Measurements from ENCODE around the gene IL4I1.

Gene IL4I1

DNA sequence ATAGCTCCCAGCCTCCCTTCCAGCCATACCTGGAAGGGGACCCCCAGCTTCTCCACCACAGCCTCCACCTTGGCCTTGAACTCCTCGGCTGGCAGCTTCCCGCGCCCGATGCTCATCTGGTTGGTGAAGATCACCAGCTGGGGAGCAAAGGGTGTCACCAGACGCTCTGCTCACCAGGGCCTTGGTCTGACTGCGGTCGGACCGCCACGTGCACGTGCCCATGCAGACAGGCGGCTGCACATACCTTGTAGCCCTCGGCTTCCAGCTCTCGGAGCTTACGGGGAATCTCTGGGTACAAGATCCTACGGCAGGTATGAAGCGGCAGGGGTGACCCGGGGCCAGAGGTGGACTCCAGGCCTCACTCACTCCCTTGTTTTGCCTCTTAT, 32.8 kb downstream of the IL4I1 start:
- DNase-seq (ENCODE audit: low read depth), result no peak

DNA sequence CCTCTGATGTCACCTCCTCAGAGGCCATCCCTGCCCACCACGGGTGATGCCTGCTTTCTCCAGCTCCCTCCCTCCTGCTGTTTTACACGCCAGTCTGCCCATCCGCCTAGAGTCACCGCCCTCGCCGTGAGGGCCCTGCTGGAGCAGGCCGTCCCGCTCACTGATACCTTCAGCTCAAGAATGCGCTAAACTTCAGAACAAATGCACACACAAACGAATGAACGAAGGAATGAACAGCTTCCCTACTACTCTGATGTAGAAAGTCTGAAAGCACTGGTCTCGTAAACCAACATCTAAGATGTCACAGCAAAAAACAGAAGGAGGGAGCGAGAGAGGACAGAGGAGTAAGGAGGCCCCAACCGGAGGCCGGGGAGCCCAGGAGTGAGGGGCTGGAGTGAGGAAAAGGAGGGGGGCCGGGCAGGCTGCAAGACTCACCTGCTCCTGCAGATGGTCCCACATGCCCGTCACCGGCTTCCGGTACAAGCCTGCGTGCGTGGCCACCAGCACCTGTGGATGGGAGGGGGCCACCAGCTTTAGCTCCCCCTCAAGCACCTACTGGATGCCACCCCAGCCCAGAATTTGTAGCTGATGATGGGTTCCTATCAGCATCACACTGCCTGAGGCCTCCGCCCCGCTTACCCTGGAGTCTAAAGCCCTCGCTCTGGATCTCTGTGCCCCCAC, 33.3 kb downstream of the IL4I1 start:
- DNase-seq (ENCODE audit: low read depth), result no peak

DNA sequence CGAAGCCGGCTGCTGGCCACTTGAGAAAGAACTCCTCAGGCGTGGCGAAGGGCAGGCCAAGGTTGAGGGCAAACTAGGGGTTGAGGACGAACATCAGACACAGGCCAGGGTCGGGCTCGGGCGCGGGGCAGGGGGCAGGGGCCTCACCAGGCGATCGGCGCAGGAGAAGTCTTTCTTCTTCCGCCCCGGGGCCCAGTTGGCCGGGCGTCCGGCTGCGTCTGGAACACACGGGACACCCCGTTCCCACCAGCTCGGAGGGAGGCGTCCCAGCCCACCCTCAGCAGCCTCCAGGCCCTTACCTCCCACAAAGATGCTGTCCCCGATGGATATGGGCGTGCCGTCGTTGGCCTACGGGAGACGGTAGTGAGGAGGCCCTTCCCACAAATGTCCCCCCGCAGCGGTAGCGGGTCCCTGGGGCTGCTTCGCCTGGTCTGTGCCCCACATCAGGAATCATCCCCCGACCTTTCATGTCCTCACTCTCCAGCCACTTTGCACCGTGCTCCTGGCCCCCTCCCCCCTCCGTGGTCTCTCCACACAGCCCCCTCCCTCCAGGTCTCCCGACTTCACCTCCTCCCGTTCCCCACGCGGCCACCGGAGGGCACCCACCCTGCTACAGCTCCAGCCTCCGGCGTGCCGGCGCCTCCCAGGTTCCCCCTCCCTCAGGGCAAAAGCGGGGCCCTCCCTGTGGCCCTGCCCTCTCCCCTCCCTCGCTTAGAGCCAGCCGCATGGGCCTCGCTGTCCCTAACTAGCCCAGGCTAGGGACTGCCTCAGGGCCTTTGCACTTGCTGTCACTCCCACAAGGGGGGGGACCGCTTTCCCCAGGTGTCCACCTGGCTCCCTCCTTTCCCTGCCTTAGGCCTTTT, 34.1 kb downstream of the IL4I1 start:
- DNase-seq (ENCODE audit: low read depth), result no peak

DNA sequence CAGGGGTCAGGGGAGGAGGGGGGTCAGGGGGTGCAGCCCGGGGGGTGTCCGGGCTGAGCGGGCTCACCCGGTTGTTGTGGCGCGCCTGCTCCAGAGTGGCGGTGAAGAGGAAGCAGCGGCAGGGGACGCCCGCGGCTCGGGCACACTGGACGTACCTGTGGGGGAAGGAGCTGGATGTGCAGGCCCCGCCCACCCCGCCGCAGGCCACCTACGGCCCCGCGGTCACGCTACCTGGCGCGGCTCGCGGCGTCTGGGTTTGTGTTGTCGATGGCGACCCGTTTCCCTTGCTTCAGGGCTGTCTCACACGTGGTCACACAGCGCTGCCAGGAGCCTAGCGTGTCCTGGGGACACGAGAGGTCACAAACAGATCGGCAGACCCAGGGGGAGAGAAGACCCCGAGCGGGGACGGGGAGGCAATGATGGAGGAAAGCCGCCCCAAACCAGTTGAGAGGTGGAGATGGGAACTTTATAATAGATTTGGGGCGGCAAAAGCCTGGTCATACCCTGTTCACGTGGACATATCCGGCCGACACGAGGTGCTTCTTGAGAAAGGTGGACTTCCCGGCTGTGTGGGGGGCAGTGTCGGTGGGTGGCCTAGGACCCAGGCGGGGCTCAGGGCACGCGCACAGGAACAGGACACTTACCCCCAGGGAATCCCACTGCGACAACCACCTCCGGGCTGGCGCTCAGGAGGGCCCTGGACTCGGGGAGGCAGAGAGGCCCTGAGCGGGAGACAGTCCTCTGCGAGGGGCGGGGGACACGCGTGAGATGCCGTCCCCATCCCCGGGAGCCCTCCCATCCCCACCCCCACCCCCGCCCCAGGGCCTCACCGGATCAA, 34.9 kb downstream of the IL4I1 start:
- DNase-seq (ENCODE audit: low read depth), result no peak

DNA sequence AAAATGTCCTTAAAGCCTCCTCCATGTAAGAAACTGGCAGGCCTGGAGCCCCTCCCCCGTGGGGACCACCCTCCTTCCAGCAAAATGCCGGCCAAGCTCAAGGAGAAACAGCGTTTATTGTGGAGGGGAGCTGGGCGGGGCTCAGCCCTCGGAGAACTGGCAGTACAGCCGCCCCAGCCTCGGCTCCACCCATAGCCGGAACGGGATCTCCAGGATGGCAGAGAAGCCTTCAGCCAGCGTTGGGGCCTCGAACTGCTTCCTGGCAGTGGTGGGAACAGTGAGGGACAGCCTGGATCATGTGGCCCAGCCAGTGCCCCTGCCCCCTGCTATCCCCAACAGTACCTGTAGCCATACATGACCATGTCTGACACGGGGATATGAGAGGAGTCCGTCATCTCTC, 35.6 kb downstream of the IL4I1 start:
- no peak for DNase-seq (ENCODE audit: low read depth)

DNA sequence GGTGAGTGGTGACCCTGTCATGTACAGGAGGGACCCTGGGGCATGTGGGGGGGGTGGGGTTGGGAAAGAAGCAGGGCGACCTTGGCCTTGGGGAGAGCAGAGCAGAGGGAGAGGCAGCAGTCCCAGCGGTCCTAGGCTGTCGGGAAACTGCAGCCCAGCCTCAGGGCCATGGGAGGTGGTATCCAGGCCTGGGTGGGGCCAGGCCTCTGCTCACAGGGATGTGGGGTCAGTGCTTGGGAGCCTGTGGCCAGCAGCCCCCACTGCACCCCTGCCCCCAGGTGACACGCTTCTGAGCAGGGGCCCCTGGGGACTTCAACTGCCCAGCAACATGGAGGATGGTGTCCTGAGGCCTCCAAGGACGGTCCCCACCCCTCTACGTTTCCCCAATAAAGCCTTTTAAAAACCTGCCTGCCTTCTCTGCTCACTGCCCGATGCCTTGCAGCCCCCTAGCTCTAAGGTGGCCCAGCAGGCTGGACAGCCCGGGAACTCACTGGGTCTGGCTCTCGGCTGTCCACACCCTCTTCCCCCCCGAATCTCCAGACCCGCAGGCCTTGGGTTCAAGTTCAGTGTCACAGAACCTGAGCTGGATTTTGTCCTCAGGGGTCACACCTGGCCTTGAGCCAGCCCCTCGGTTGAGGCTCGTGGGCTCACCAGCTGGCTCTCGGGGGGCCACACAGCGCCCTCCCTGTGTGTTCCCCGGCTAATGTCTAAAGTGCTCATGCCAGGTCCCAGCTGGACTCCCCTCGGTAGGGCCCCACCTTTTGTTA, 36.2 kb downstream of the IL4I1 start:
- no peak for DNase-seq (ENCODE audit: low read depth)

DNA sequence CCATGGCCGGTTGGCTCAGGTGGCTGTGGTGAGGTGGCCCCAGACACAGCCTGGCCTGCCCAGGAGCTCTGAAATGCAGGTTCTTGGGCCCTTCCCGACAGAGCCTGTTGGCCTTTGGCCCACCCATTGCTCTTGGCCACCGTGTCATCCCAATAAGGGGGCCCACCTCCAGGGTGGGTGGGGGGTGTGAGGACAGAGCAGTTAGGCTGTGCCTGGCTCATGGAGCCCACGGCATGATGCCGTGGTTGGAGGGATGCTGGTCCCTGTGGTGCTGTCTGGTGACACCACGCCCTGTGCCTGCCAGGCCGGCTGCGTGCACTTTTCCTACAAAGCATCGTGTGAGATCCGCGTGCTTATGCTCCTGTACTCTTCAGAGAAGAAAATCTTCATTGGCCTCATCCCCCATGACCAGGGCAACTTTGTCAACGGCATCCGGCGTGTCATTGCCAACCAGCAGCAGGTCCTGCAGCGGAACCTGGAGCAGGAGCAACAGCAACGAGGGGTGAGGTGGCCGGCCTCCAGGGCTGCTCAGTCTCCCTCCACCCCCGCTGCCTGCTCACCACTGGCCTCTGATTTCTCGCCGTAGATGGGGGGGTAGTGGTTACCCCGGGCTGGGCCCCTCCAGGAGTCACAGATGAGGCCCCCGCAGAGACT, 36.9 kb downstream of the IL4I1 start:
- no peak for DNase-seq (ENCODE audit: low read depth)

DNA sequence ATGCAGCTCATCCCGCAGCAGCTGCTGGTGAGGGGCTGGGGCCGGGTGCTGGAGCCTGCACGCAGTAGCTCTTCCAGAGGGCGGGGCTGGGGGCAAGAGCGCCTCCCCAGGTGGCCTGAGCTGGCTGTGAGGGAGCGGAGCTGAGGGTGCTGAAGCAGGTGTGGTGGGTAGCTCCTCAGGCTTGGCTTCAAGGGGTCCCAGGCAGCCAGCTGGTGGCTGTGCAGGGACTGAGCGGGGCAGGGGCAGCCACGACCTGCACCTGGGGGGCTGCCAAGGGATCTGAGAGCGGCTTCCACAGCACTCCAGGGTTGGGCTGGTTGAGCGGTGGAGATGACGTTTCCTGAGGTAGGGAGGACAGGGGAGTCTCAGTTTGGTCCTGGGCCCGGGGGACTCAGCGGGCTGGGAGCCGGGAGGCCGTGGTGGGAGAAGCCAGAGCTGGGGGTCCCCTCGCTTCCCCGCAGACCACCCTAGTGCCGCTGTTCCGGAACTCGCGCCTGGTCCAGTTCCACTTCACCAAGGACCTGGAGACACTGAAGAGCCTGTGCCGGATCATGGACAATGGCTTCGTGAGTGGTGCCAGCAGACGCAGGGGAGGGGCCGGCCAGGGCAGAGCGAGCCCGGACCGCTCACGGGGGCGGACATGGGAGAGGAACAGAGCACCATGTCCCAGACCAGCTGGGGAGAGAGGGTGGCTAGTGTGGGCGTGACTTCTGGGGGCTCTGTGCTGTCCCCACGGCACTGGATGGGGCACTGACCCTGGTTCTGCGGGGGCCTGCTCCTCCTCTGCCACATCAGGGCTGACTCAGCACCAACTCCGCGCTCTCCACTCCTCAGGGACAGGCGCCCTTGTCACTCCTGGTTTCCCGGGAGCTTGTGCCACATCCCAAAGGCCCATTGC, 38.4 kb downstream of the IL4I1 start:
- DNase-seq (ENCODE audit: low read depth), result no peak

DNA sequence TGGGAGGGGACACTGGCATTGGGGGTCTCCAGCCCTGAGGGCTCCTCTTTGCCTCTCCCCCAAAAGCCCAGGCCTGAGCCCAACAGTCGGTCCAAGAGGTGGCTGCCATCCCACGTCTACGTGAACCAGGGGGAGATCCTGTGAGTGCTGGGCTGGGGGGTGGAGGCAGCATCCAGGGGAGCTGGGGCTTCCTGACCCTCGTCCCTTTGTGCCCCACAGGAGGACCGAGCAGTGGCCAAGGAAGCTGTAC, 38.9 kb downstream of the IL4I1 start:
- DNase-seq (ENCODE audit: low read depth), result no peak

DNA sequence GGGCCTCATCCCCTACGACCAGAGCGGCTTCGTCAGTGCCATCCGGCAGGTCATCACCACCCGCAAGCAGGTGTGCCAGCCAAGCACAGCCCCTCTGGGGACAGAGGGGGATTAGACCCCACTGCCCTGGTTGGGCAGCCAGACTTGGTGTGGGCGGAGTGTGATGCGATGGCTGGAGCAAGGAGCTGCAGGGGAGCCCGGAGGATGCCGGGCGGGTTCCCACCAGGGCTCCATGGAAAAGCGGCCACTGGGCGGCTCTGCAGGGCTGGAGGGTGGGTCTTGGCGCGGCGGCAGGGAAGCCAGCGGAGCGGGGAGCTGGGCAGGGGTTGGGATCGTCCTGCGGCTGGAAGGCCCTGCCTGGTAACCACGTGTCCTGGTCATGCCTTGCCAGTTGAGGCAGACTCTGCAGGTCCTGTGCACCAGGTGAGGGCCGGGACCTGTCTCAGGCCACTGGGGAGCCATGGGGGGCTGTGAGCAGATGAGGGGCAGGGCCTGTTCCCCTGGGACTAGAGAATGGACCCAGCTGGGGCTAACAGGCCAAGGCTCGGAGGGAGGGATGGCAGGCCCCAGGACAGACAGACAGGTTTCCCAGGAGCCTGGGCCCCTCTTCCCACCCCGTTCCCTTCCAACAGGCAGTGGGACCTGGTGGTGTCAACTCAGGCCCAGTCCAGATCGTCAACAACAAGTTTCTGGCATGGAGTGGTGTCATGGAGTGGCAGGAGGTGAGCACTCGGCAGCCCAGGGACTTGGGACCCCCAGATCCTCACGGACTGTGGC, 39.4 kb downstream of the IL4I1 start:
- DNase-seq (ENCODE audit: low read depth), result no peak

DNA sequence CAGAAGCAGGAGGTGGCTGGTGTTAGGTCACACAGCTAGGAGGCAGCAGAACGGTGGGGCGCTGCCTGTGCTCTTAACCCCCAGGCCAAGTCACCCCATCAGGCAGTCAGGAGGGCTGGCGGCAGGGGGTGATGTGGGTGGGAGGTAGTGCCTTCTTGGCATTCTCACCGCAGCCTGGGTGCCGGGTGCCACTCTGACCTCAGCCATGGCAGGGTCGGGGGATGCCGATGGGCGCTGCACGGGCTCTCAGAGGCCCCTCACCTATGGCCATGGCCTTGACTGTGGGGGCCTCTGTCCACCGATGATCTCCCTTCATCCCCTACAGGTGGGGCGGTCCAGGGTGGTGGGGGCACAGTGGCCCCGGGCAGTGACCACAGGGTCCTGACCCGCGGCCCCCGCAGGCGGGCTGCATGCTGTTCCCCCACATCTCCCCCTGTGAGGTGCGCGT, 40.1 kb downstream of the IL4I1 start:
- no peak for DNase-seq (ENCODE audit: low read depth)

DNA sequence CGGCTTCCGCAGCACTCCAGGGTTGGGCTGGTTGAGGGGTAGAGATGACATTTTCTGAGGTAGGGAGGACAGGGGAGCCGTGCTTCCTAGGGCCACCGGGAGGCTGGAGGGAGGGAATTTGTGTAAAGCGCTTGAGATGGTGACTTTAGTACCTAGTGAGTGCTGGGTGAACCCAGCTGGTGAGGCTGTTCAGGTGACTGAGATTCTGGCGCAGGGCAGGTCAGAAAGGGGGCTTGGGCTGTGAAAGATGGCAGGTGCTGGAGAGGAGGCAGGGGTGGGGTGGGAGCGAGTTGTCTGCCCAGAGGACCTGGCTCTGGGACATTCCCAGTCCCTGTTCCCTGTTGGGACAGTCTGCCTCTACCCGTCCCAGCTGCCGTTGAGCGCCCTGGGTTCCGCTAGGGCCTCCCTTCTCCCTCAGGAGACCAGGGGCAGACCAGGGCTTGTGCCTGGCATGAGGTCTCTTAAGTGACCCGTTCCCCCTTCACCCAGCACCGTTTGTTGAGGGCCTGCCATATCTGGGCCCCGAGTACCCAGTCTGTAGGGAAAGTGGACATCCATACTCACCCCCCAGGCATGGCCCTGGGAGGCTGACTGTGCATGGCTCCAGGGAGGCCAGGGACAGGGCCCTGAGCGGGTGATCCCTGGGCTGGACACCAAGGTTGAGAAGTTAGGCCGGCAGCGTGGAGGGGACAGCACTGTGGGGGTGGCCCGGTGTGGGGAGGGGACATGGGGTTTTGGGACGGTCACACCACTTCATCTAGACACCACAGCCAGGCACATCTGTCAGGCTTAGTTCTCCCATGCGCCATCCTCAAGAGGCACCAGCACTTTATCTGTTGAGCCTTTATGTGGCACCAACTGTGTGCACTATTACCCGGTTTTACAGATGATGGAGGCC, 40.8 kb downstream of the IL4I1 start:
- no peak for DNase-seq (ENCODE audit: low read depth)

DNA sequence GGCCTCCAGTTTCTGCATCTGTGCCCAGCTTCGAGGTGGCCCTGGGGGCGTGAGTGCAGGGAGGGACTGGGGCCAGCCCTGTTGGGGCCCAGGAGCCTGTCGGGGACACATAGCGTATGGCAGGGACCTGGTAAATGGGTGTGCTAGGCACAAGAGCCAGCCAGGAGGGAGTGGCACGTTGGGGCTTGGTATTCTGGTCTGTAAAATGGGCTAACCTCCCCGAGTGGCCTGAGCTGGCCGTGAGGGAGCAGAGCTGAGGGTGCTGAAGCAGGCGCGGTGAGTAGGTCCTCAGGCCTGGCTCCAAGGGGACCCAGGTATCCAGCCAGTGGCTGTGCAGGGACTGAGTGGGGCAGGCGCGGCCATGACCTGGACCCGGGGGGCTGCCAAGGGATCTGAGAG, 41.4 kb downstream of the IL4I1 start:
- no peak for DNase-seq (ENCODE audit: low read depth)

DNA sequence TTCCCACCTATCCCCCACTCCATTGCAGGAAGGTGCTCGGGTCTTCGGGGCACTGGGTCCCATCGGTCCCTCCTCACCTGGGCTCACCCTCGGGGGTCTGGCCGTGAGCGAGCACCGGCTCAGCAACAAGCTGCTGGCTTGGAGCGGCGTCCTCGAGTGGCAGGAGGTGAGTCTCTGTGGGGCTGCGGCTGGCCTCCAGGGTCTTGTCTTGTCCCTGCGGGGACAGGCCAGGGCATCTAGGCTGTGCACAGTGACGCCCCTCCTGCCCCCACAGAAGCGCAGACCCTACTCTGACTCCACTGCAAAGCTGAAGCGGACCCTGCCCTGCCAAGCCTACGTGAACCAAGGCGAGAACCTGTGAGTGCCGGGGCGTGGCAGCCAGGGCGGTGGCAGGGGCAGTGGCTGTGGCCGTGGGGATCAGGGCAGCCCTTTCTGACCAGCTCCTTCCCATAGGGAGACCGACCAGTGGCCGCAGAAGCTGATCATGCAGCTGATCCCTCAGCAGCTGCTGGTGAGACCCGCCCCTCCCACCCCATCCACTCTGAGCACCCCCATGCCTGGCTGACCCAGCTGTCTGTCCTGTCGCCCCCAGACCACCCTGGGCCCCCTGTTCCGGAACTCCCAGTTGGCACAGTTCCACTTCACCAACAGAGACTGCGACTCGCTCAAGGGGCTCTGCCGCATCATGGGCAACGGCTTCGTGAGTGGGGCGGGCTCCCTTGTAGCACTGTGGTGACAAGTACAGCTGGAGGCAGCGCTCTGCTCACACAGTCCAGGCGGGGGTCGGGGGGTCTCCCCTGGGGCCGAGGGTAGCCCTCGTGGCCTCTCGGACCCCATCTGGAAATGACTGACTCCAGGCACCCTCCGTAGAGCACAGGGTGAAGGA, 42.1 kb downstream of the IL4I1 start:
- DNase-seq (ENCODE audit: low read depth), result no peak

DNA sequence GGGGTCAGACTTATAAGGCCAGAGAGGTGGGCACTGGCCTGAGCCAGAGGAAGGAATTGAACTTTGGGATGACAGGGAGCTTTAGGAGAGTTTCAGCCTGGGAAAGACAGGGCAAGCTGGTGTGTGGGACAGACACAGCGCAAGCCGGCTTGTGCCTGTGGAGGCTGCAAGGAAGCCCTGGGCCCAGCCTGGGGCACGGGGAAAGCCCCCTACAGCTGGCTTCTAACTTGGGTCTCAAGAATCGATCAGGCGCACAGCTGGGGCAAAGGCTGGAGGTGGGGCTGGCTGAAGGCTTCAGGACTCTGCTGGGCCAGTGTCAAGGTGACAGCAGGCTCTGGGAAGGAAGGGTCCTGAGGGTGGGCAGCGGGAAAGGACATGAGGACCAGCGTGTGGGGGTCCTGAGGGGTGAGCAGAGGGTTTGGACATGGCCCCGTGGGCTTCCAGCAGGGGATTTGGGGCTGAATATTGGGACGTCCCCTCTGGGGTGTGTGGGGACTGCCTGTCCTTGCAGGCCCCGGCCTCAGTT, 42.8 kb downstream of the IL4I1 start:
- no peak for DNase-seq (ENCODE audit: low read depth)

DNA sequence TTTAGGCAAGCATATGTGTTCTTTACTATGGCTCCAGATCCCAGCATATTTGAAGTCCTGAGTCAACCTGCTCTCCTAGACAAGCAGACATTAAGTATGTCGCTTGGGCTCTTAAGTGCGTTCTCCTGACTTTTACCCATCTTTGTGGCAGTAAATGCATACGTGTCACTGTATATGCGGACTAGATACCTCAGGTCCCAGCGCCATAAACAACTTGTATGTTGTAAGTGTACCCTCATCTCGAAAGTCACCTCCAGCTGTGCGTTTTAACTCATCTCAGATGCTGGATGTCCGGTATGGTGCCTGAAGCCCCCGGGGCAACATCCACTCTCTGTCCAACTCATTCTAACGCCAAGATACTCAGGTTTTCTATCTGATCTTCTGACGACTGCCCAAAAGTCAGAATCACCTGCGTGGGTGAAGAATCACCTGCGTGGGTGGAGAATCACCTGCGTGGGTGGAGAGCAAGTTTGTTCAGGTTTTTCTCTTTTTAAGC, 44.0 kb downstream of the IL4I1 start:
- DNase-seq (ENCODE audit: low read depth), result no peak
